IgD-negative memory B cell (primary cell): Measurements from ENCODE around the gene C3orf20. TPM values are rescaled to one million over a fixed set of nuclear protein-coding genes. Genes with fewer than 3 reads are reported as not detected.

Source experiments
- H3K27ac Mint-ChIP-seq, 3 donors: one replicate each; pipeline ENCODE4 v1.8.0; 2020 to 2022; ENCODE audit warnings: mild to moderate bottlenecking in 3 of 3, mixed read lengths in 3 of 3, moderate library complexity in 1 of 3
- H3K27me3 Mint-ChIP-seq: one replicate; pipeline ENCODE4 v1.8.0; 2021; ENCODE audit warnings: mixed read lengths
- H3K36me3 Mint-ChIP-seq: one replicate; pipeline ENCODE4 v1.8.0; 2020; ENCODE audit warnings: mild to moderate bottlenecking, mixed read lengths
- H3K4me1 Mint-ChIP-seq, 3 donors: one replicate each; pipeline ENCODE4 v1.8.0; 2020 to 2022; ENCODE audit warnings: mixed read lengths in 3 of 3, mild to moderate bottlenecking in 1 of 3
- H3K4me3 Mint-ChIP-seq, 4 donors: one replicate each; pipeline ENCODE4 v1.8.0; 2020 to 2022; ENCODE audit warnings: mild to moderate bottlenecking in 4 of 4, mixed read lengths in 4 of 4, moderate library complexity in 3 of 4
- H3K9me3 Mint-ChIP-seq, 3 donors: one replicate each; pipeline ENCODE4 v1.8.0; 2020 to 2021; ENCODE audit warnings: mixed read lengths in 3 of 3, mild to moderate bottlenecking in 1 of 3
- polyA plus RNA-seq: library from polyadenylated mRNA; unstranded; fragments of 300-500 nt; fragmentation: Illumina TruSeq; gene quantifications from one replicate; pipeline ENCODE4 v1.2.3, GENCODE V29; 2021

C3orf20 gene
- polyA plus RNA-seq, 1 donor from 2014 or later, result not detected

GRCh38 chr3:14793126-14793857 lies 118.4 kb downstream of the C3orf20 start:
- H3K4me3 Mint-ChIP-seq, result no peak overlapping the region
- no peak overlapping the region for H3K27ac Mint-ChIP-seq
- no peaks in the 10 kb centered on the region for H3K4me1 Mint-ChIP-seq
- peaks cover 22% of the 10 kb centered on the region for H3K27me3 Mint-ChIP-seq
- H3K9me3 Mint-ChIP-seq, result no peaks in the 10 kb centered on the region
- H3K36me3 Mint-ChIP-seq, result no peaks in the 10 kb centered on the region

GRCh38 chr3:14793858-14794234 lies 118.9 kb downstream of the C3orf20 start:
- H3K27me3 Mint-ChIP-seq, result peaks cover 22% of the 10 kb centered on the region
- H3K27ac Mint-ChIP-seq, result no peak overlapping the region
- H3K36me3 Mint-ChIP-seq, result no peaks in the 10 kb centered on the region
- H3K9me3 Mint-ChIP-seq, result no peaks in the 10 kb centered on the region
- no peaks in the 10 kb centered on the region for H3K4me1 Mint-ChIP-seq
- no peak overlapping the region for H3K4me3 Mint-ChIP-seq

GRCh38 chr3:14794435-14794834 lies 119.5 kb downstream of the C3orf20 start:
- Mint-ChIP-seq H3K9me3 (peaks cover 0 to 4% (median 0%) of the 10 kb centered on the region in 3 donors), H3K27ac (no peak overlapping the region), H3K27me3 (peaks cover 22% of the 10 kb centered on the region), H3K4me1 (no peaks in the 10 kb centered on the region), H3K36me3 (no peaks in the 10 kb centered on the region), H3K4me3 (no peak overlapping the region)

DNA sequence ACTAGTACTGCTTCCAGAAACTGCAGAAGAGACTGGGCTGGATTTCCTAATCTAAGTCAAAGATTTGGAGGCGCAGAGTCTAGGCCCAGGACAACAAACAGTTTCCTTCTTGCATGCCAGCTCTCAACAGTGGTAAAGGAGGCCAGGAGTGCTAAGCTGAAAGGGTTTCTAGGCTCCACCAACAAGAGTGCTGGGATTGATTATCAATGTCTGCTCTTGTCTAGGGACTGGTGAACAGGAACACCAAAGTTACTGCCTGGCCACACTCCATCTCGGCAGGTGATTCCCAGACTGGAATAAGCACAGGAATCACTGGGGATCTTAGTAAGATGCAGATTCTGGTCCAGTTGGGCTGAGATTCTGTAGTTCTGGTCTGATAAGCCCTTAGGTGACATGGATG lies 121.1 kb downstream of the C3orf20 start:
- H3K27me3 Mint-ChIP-seq, result peaks cover 24% of the 10 kb centered on the region
- H3K9me3 Mint-ChIP-seq, result peaks cover 0 to 4% (median 2%) of the 10 kb centered on the region in 3 donors
- no peak overlapping the region for H3K4me3 Mint-ChIP-seq
- H3K4me1 Mint-ChIP-seq, result peaks cover 0 to 1% (median 0%) of the 10 kb centered on the region in 3 donors
- no peaks in the 10 kb centered on the region for H3K36me3 Mint-ChIP-seq
- no peak overlapping the region for H3K27ac Mint-ChIP-seq

GRCh38 chr3:14796403-14797077 lies 121.6 kb downstream of the C3orf20 start:
- H3K27me3 Mint-ChIP-seq, result peaks cover 19% of the 10 kb centered on the region
- H3K27ac Mint-ChIP-seq, result no peak overlapping the region
- H3K4me3 Mint-ChIP-seq, result no peak overlapping the region
- peaks cover 0 to 4% (median 2%) of the 10 kb centered on the region in 3 donors for H3K9me3 Mint-ChIP-seq
- H3K4me1 Mint-ChIP-seq, result peaks cover 0 to 1% (median 0%) of the 10 kb centered on the region in 3 donors
- H3K36me3 Mint-ChIP-seq, result no peaks in the 10 kb centered on the region

GRCh38 chr3:14797731-14798130 lies 122.8 kb downstream of the C3orf20 start:
- Mint-ChIP-seq H3K36me3 (no peaks in the 10 kb centered on the region), H3K4me1 (peaks cover 0 to 1% (median 0%) of the 10 kb centered on the region in 3 donors), H3K9me3 (peaks cover 0 to 4% (median 2%) of the 10 kb centered on the region in 3 donors), H3K27ac (no peak overlapping the region), H3K27me3 (peaks cover 17% of the 10 kb centered on the region), H3K4me3 (no peak overlapping the region)

- H3K27me3 Mint-ChIP-seq, result peaks cover 16% of the 10 kb centered on the region
- no peaks in the 10 kb centered on the region for H3K36me3 Mint-ChIP-seq
- no peak overlapping the region for H3K27ac Mint-ChIP-seq
- peaks cover 0 to 1% (median 0%) of the 10 kb centered on the region in 3 donors for H3K4me1 Mint-ChIP-seq
- no peak overlapping the region for H3K4me3 Mint-ChIP-seq
- H3K9me3 Mint-ChIP-seq, result peaks cover 0 to 4% (median 2%) of the 10 kb centered on the region in 3 donors
Measured at GRCh38 chr3:14798231-14798630, 123.3 kb downstream of the C3orf20 start.

DNA sequence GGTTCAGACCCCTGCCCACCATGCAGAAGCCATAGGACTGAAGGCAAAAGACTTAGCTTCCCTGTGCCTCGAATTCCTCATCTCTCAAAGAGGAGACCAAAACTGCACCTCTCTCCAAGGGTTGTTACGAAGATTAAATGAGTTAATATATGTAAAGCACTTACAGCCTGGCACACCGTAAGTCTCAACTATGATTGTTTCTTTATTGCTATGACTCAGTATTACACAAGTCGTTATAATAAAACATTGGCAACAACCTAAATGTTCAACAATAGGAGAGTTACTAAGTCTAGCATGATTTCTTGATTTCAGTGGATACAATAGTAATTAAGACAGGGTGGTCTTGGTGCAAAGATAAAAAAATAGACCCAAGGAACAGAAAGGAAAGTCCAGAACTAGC lies 124.2 kb downstream of the C3orf20 start:
- Mint-ChIP-seq H3K27ac (no peak overlapping the region), H3K27me3 (peaks cover 19% of the 10 kb centered on the region), H3K36me3 (no peaks in the 10 kb centered on the region), H3K4me1 (peaks cover 0 to 1% (median 0%) of the 10 kb centered on the region in 3 donors), H3K4me3 (no peak overlapping the region), H3K9me3 (peaks cover 0 to 4% (median 2%) of the 10 kb centered on the region in 3 donors)

GRCh38 chr3:14801031-14801430 lies 126.1 kb downstream of the C3orf20 start:
- H3K27me3 Mint-ChIP-seq, result peaks cover 24% of the 10 kb centered on the region
- H3K4me1 Mint-ChIP-seq, result peaks cover 0 to 1% (median 0%) of the 10 kb centered on the region in 3 donors
- H3K27ac Mint-ChIP-seq, result no peak overlapping the region
- H3K4me3 Mint-ChIP-seq, result no peak overlapping the region
- H3K36me3 Mint-ChIP-seq, result peaks cover 1% of the 10 kb centered on the region
- H3K9me3 Mint-ChIP-seq, result peaks cover 0 to 4% (median 2%) of the 10 kb centered on the region in 3 donors

DNA sequence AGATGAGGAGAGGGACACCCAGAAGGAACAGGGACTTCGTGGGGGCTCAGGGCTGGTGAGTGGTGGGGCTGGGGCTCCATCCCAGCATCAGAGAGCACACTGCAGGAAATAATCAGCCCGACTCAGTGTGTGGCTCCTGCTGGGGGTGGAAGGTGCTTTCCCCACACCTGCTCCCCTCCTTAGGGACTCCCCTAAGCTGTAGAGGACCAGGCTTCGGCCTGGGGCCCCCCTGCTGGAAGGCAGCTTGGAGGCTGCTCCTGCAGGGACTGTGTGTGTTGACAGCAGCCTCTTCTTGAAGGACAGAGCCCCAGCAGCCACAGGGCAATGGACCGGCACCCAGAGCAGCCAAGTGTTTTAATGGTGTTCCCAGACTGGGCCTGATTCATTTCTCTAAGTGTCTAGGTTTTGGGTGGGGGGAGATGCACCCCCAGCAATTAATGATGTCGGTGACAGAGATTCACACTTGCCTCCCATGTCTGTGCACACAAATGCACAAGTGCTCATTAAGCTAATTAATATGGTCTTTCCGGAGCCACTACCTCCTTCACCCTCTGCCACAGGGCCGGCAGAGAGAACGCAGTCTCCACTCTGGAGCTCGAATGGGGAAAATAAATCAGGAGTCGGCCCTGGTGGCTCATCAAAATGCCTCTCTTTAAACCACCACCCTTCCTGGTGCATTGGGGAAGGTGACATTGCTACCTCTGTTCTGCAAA lies 126.9 kb downstream of the C3orf20 start:
- Mint-ChIP-seq H3K9me3 (peaks cover 0 to 4% (median 4%) of the 10 kb centered on the region in 3 donors), H3K36me3 (peaks cover 1% of the 10 kb centered on the region), H3K27me3 (peaks cover 25% of the 10 kb centered on the region), H3K27ac (no peak overlapping the region), H3K4me1 (peaks cover 0 to 1% (median 0%) of the 10 kb centered on the region in 3 donors), H3K4me3 (no peak overlapping the region)

- Mint-ChIP-seq H3K9me3 (peaks cover 0 to 4% (median 4%) of the 10 kb centered on the region in 3 donors), H3K4me3 (no peak overlapping the region), H3K27me3 (peaks cover 27% of the 10 kb centered on the region), H3K36me3 (peaks cover 1% of the 10 kb centered on the region), H3K4me1 (peaks cover 0 to 1% (median 0%) of the 10 kb centered on the region in 3 donors), H3K27ac (no peak overlapping the region)
Measured at GRCh38 chr3:14802381-14802731, 127.4 kb downstream of the C3orf20 start.

DNA sequence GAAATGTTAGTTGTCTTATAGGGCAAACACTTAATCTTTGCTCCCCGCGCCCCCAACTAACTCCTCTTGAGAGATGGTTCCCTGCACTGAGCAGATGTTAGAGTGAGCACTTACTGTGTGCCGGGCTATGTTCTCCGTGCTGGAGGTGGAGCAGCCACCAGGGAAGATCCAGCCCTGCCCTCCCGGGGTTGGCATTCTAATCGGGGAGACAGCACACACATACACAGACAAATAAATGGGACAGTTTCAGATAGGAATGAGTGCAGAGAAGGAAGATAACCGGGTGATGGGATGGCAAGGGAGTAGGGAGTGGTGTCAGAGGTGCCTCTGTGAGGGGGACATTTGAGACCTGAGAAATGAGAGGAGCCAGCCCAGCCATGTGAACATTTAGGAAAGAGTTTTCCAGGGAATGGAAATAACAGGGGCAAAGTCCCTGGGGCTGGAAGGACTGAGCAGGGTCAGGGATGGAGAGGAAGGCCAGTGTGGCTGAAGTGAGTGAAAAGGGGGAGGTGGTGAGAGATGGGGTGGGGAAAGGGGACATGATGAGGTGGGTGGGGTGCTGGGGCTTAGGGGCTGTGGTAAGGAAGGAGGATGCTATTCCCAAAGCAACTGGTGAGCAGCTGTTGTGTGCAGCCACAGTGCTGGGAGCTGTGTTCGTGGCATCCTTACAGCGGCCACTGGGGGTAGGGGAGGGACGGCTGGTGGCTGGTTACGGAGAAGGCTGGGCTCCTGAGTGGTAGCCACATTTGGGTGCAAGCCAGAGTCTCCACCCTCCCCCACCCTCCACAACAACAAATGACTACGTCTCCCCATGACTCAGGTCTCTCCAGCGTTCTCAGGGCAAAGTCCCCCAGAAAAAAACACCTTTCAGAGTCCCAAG lies 128.4 kb downstream of the C3orf20 start:
- Mint-ChIP-seq H3K4me3 (no peak overlapping the region), H3K36me3 (peaks cover 1% of the 10 kb centered on the region), H3K4me1 (peaks cover 0 to 1% (median 0%) of the 10 kb centered on the region in 3 donors), H3K27me3 (peaks cover 23% of the 10 kb centered on the region), H3K9me3 (peaks cover 0 to 4% (median 4%) of the 10 kb centered on the region in 3 donors), H3K27ac (no peak overlapping the region)

GRCh38 chr3:14803981-14804834 lies 129.3 kb downstream of the C3orf20 start:
- peaks cover 0 to 1% (median 0%) of the 10 kb centered on the region in 3 donors for H3K4me1 Mint-ChIP-seq
- peaks cover 1% of the 10 kb centered on the region for H3K36me3 Mint-ChIP-seq
- peaks cover 26% of the 10 kb centered on the region for H3K27me3 Mint-ChIP-seq
- H3K4me3 Mint-ChIP-seq, result no peak overlapping the region
- H3K27ac Mint-ChIP-seq, result no peak overlapping the region
- peaks cover 0 to 4% (median 3%) of the 10 kb centered on the region in 3 donors for H3K9me3 Mint-ChIP-seq
